ES-I3 (cell line): Measurements from ENCODE around the gene SLC2A14.
"Not testable (repeated sequence)": the region's sequence is repeated elsewhere in the genome, so short reads cannot be mapped to it uniquely, and the experiment has no call there.

Experiments used
- H3K36me3 ChIP-seq: 2 replicates; pipeline ENCODE4 v1.6.1; 2013; ENCODE audit warnings: mild to moderate bottlenecking, low read length, control low read depth, moderate library complexity; ENCODE audit not compliant: insufficient read depth
- H3K4me1 ChIP-seq: 2 replicates; pipeline ENCODE4 v1.6.1; 2013; ENCODE audit warnings: mild to moderate bottlenecking, control low read depth, low read length; ENCODE audit not compliant: insufficient read depth
- H3K9ac ChIP-seq: 2 replicates; pipeline ENCODE4 v1.6.1; 2013; ENCODE audit warnings: low read depth, mild to moderate bottlenecking, low read length, moderate library complexity
- H3K9me3 ChIP-seq: 2 replicates; pipeline ENCODE4 v1.6.1; 2013; ENCODE audit warnings: mild to moderate bottlenecking, low read length, moderate library complexity; ENCODE audit not compliant: control insufficient read depth, insufficient read depth

SLC2A14 gene

GRCh38 chr12:7892186-7892980, 19.7 kb upstream of the SLC2A14 start:
- Histone ChIP-seq H3K9me3 (no peaks in the 10 kb centered on the region; the same call in 1 of the 2 replicates), H3K9ac (no peak overlapping the region), H3K4me1 (peaks cover 26% of the 10 kb centered on the region), H3K36me3 (peaks cover 4% of the 10 kb centered on the region; the same call in 1 of the 2 replicates)

DNA sequence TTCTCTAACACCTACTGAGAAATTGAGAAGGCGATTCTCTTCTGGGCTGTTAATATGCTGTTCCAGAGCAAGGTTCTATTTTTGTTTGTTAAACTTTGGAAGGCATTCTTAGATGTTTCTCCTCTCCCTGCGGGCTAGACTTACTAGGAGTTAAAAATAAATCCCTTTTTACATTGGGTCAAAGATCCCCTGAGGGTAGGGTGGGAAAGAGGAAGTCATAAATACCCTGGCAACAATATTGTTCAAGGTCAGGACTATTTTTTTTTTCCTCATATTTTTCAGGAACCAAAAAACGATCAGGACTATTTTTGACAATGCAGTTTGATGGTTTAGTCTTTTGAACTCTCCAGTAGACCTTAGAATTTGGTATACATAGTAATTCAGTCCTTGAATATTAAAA, 12.0 kb upstream of the SLC2A14 start:
- Histone ChIP-seq H3K9me3 (no peaks in the 10 kb centered on the region), H3K36me3 (no peaks in the 10 kb centered on the region), H3K4me1 (0 out of 2 replicates have a peak, but pooled peaks cover 8% of the 10 kb centered on the region), H3K9ac (no peak overlapping the region)

- H3K4me1 ChIP-seq = peaks cover 10% of the 10 kb centered on the region
- H3K36me3 ChIP-seq, H3K9me3 ChIP-seq, H3K9ac ChIP-seq: not testable (repeated sequence)
These were observed 9.0 kb upstream of the SLC2A14 start for GRCh38 chr12:7881736-7882120.

- H3K9ac ChIP-seq, H3K36me3 ChIP-seq, H3K9me3 ChIP-seq: not testable (repeated sequence)
- peaks cover 10% of the 10 kb centered on the region for H3K4me1 ChIP-seq
These were observed 8.4 kb upstream of the SLC2A14 start for GRCh38 chr12:7880952-7881735.

GRCh38 chr12:7879246-7879645, 6.5 kb upstream of the SLC2A14 start:
- Histone ChIP-seq H3K9ac (no peak overlapping the region), H3K9me3 (no peaks in the 10 kb centered on the region), H3K36me3 (no peaks in the 10 kb centered on the region), H3K4me1 (peaks cover 4% of the 10 kb centered on the region)

GRCh38 chr12:7877420-7877819, 4.7 kb upstream of the SLC2A14 start:
- peaks cover 4% of the 10 kb centered on the region for H3K4me1 ChIP-seq
- H3K9me3 ChIP-seq = no peaks in the 10 kb centered on the region
- H3K36me3 ChIP-seq = no peaks in the 10 kb centered on the region
- no peak overlapping the region for H3K9ac ChIP-seq

- Histone ChIP-seq H3K36me3 (no peaks in the 10 kb centered on the region), H3K9me3 (no peaks in the 10 kb centered on the region), H3K4me1 (no peaks in the 10 kb centered on the region), H3K9ac (no peak overlapping the region)
These were observed 2.4 kb downstream of the SLC2A14 start for GRCh38 chr12:7870335-7870734.

DNA sequence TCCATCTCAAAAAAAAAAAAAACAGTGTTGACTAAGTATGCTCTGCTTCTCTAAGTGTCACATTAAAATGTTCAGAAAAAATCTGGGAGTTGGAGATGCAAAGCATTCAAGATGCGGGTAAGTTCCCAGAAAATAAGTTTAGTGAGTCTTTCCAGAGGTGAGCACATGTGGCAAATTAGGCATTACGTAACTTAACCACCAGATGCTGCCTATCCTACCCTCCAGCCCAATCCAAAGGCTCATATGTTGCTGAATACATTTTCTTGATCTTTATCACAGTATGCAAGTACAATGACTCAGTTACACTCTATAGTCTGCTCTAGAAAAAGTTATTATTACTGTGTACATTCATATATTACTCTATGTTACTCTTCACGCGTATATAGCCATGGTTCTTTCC, 3.6 kb downstream of the SLC2A14 start:
- Histone ChIP-seq H3K9me3 (no peaks in the 10 kb centered on the region), H3K9ac (no peak overlapping the region), H3K4me1 (no peaks in the 10 kb centered on the region), H3K36me3 (no peaks in the 10 kb centered on the region)

- Histone ChIP-seq H3K9ac (no peak overlapping the region), H3K36me3 (no peaks in the 10 kb centered on the region), H3K4me1 (no peaks in the 10 kb centered on the region), H3K9me3 (no peaks in the 10 kb centered on the region)
These were observed 4.3 kb downstream of the SLC2A14 start for GRCh38 chr12:7868391-7868790.

GRCh38 chr12:7864601-7865150, 8.0 kb downstream of the SLC2A14 start:
- Histone ChIP-seq H3K9ac (no peak overlapping the region), H3K4me1 (peaks cover 8% of the 10 kb centered on the region)

DNA sequence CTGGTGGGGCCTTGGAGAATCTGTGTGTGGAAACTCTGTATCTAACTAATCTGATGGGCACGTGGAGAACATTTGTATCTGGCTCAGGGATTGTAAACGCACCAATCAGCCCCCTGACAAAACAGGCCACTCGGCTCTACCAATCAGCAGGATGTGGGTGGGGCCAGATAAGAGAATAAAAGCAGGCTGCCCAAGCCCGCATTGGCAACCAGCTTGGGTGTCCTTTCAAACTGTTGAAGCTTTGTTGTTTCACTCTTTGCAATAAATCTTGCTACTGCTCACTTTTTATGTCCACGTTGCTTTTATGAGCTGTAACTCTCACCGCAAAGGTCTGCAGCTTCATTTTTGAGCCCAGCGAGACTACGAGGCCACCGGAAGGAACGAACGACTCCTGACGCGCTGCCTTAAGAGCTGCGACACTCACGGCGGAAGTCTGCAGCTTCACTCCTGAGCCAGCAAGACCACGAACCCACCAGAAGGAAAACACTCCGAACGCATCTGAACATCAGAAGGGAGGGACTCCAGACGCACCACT, 9.8 kb downstream of the SLC2A14 start:
- not testable (repeated sequence) for H3K36me3 ChIP-seq, H3K9ac ChIP-seq, H3K9me3 ChIP-seq
- H3K4me1 ChIP-seq = peaks cover 15% of the 10 kb centered on the region

More at GRCh38 chr12:7864601-7865150, 8.0 kb downstream of the SLC2A14 start:
- no peaks in the 10 kb centered on the region for H3K9me3 ChIP-seq
- H3K36me3 ChIP-seq = no peaks in the 10 kb centered on the region

DNA sequence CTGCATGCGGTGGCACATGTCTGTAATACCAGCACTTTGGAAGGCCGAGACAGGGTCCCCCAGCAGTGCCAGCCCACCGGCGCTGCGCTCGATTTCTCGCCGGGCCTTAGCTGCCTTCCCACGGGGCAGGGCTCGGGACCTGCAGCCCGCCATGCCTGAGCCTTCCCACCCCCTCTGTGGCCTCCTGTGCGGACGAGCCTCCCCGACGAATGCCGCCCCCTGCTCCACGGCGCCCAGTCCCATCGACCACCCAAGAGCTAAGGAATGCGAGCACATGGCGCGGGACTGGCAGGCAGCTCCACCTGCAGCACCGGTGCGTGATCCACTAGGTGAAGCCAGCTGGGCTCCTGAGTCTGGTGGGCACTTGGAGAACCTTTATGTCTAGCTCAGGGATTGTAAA, 10.4 kb downstream of the SLC2A14 start:
- peaks cover 15% of the 10 kb centered on the region for H3K4me1 ChIP-seq
- H3K9ac ChIP-seq = not testable (repeated sequence)

GRCh38 chr12:7859552-7859951, 13.2 kb downstream of the SLC2A14 start:
- Histone ChIP-seq H3K36me3 (no peaks in the 10 kb centered on the region), H3K9me3 (peaks cover 2% of the 10 kb centered on the region; the same call in 1 of the 2 replicates), H3K9ac (no peak overlapping the region), H3K4me1 (peaks cover 20% of the 10 kb centered on the region)

More for the DNA sequence above, 10.4 kb downstream of the SLC2A14 start:
- not testable (repeated sequence) for H3K9me3 ChIP-seq, H3K36me3 ChIP-seq

DNA sequence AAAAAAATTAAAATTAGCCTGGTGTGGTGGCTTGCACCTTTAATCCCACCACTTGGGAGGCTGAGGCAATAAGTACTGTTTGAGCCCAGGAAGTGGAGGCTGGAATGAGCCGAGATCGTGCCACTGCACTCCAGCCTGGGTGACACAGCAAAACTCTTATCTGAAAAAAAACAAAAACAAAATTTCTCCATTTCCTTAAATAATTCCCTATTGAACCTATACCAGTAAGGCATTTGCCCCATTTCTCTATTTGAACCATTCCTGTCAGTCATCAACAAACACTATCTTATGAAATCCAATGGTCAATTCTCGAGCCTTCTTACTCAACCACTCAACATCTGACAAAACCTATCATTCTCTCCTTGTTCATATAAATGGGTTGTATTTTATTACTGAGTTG, 14.7 kb downstream of the SLC2A14 start:
- H3K4me1 ChIP-seq = peaks cover 20% of the 10 kb centered on the region
- H3K9me3 ChIP-seq = peaks cover 2% of the 10 kb centered on the region; the same call in 1 of the 2 replicates
- H3K9ac ChIP-seq = no peak overlapping the region
- no peaks in the 10 kb centered on the region for H3K36me3 ChIP-seq
